GM20000 (cell line): ENCODE measurements around the gene SUMO3.

Source experiments
- DNase-seq: peaks from one replicate; pipeline ENCODE4 v3.0.0; 2012; ENCODE audit warnings: low spot score
- CTCF ChIP-seq: IDR thresholded peaks from 2 replicates; pipeline ENCODE4 v1.5.1; 2012; ENCODE audit warnings: mild to moderate bottlenecking, control low read depth; ENCODE audit errors: extremely low read depth, missing control alignments

Gene SUMO3

GRCh38 chr21:44817914-44818639 is at the start of gene SUMO3:
SUMO3 (minus strand) TSS chr21:44818062; CDS start chr21:44817968, 94 bp downstream.
- DNase-seq: peak; percentile 98
- no peak for TF ChIP-seq CTCF

- no peak for TF ChIP-seq CTCF
- DNase-seq: no peak
Measured at GRCh38 chr21:44867464-44867863, 49.6 kb upstream of the SUMO3 start.

- no peak for DNase-seq
- TF ChIP-seq CTCF: no peak
Measured at GRCh38 chr21:44866780-44867179, 48.9 kb upstream of the SUMO3 start.

GRCh38 chr21:44865561-44866280 is 47.9 kb upstream of the SUMO3 start:
- TF ChIP-seq CTCF: no peak
- DNase-seq: no peak

GRCh38 chr21:44862869-44863685 is 45.2 kb upstream of the SUMO3 start:
- no peak for TF ChIP-seq CTCF
- DNase-seq: no peak

GRCh38 chr21:44858791-44859190 is 40.9 kb upstream of the SUMO3 start:
- no peak for TF ChIP-seq CTCF
- DNase-seq: no peak

GRCh38 chr21:44858291-44858690 is 40.4 kb upstream of the SUMO3 start:
- no peak for TF ChIP-seq CTCF

More at GRCh38 chr21:44858291-44858690, 40.4 kb upstream of the SUMO3 start:
- no peak for DNase-seq
